HL-60/S4 treated with phorbol 12-myristate 13-acetate at 8.2 ng/mL for 4 days and 3 days (cell line): ENCODE measurements around the gene CRYBA2.

Source experiments
- in situ Hi-C: fragments of 300-500 bp; cut with MboI; formaldehyde crosslinking; loops from 2 replicates; pipeline ENCODE4 v1.15.0; 2022; ENCODE audit warnings: low sequenced_read_pairs

Gene CRYBA2

GRCh38 chr2:219001100-219001576 is 7.9 kb upstream of the CRYBA2 start:
- in situ Hi-C loops = no loop called here

GRCh38 chr2:219000569-219000960 is 7.3 kb upstream of the CRYBA2 start:
- in situ Hi-C loops = no loop called here

DNA sequence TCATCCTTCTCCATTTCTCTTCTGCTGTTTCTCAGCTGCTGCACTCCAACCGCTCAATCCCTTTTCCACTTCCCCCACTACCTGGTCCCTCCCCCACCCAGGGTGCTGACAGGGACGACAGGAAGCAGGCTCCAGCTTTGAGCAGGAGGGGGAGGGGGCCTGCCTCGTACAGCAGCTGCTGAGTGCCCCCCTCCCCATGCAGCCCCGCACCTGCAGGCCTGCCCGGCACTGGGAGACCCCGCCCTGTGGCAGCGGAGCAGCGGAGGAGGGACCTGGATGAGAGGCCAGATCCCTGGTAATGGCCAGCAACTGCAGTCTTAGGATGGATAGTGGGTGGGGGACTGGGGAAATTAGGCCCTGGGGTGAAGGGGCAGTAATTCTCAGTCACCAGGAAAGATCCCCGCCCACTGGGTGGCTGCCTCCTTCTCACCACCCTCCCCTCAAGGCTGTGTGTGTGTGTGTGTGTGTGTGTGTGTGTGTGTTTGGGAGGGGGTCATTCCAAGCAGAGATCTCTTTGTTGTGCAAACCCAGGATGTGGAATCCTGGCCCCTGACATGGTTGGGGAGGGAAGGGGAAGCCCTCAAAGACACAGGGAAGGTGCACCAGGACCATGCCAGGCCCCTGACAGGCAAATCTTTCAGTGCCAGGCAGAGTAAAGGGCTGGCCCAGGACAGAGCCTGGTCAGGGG is 6.8 kb upstream of the CRYBA2 start:
- in situ Hi-C loops = no loop called here

DNA sequence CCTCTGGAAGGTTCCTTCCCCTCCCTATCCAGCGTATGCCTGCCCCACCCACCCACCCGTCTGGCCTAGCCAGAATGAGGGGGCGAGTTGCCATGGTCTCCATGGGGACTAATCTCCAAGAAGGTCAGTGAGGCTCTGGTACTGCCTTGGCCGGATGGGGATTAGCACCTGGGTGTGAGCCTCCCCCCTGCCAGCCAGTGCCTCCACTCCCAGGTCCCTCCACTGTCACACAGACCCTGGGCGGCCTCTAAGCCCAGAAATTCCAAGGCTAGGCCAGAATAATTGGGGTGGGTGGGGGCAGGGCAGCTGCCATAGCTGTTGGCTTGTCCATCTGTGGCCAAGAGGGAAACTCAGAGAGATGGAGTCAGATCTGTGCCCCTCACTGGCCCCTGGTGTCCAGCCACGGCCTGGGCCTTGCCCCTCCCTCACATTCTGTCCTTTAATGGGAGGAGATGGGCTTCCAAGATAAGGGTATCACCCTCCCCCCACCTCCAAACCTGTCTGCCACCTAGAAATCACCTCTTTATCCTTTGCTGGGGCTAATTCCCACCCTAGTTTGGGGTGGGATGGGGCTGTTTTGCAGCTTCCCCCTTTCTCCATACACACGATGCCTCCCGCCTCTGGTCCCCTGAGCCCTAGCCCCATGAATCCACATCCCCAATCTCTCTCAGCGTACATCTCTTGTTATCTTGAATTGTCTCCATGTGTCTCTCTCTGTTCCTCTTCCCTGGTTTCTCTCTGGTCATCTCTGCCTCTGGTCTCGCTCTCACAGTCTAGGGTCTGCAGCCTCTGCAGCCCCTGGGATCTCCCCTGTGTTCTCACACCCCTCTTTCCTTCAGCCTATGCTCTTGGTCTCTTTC is 6.0 kb upstream of the CRYBA2 start:
- in situ Hi-C loops = no loop called here

DNA sequence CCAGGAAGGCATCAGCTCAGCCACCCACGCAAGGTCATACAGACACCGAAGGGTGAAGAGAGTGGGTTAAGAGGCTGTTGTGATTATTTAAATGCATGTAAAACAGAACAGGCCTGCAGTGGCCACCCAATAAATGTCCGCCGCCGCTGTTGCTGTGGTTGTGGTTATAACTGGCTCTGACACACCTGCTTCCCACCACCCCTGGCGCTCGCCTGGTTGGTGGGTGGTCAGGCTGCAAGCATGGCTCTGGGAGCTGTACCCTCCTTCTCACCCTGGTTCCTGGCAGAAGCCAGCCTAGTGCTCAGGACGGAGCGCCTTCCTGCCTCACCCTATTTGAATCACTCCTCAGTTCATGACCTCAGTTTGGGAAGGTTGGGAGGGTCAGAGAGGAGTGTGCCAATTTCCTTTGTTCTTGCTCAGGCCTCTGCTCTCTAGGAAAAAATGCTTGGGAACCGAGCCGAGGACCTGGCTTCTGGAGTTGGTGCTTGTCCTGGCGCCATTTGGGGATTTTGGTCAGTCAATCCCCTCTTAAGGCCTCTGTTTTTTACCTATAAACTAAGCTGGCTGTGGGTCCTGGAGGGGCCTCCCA is 5.3 kb upstream of the CRYBA2 start:
- in situ Hi-C loops = no loop called here

DNA sequence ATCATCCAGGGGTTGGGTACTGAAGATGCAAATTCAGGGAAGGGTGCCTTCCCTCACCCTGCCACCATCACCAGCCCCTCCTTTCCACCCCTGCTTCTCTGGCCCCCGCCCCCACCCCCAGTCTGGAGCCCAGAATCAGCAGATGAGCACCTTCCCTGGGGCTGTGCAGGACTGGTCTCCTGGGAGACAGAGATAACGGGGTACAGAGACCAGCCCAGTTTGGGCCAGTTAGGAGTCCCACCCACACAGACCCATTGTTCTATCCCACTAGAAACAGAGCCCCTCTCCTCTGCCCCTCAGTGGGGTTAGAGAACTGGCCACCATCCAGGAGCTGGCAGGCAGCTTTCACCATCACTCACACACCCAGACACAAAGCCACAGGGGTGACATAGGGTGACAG is 4.5 kb upstream of the CRYBA2 start:
- in situ Hi-C loops = no loop called here

DNA sequence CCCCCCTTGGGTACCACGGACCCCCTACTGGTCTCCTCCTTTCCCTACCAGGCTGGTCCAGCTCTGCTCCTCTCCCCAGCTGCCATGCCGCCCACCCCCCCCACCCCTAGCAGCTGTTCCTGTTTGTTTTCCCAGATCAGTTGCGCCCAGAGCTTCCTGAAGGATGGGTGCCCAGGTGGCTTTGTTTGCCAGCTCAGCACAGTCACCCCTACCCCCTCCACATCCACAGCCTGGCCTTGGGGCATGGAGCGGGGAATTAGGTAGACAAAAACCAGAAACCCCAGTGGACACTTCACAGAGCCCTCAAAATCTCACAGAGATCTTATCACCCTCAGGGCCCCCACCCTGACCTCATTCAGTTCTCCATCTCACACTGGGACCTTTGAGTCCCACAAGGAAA is 3.7 kb upstream of the CRYBA2 start:
- in situ Hi-C loops = no loop called here

- in situ Hi-C loops = no loop called here
Measured at GRCh38 chr2:218995972-218996711, 2.9 kb upstream of the CRYBA2 start.

- in situ Hi-C loops = no loop called here
Measured at GRCh38 chr2:218995561-218995960, 2.3 kb upstream of the CRYBA2 start.

- in situ Hi-C loops = no loop called here
Measured at GRCh38 chr2:218992703-218993344, 398 bp downstream of the CRYBA2 start.

GRCh38 chr2:218992196-218992595 is 1.0 kb downstream of the CRYBA2 start:
- in situ Hi-C loops = no loop called here

DNA sequence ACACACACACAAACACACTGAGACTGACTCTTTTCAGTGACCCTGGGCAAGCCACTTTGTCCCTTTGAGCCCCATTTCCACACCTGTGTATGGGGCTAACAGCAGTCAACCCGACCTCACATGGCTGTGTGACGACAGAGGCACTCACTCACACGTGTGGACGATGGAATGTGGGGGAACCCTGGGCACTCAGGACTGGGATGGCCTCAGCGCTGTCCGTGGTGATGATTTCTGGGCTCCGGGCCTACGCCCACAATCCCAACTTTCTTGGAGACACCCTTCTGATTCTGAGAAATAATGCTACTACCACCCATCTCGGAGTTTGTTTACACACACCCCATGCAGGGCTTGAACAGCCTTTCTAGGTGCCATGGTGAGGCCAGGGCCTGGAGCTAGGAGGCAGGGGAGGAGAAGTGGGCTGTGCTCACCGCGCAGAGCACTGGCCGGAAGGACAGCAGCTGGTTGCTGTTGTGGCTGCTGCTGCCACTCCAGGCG is 1.5 kb downstream of the CRYBA2 start:
- in situ Hi-C loops = no loop called here

GRCh38 chr2:218990612-218991011 is 2.6 kb downstream of the CRYBA2 start:
- in situ Hi-C loops = no loop called here

- in situ Hi-C loops = no loop called here
Measured at GRCh38 chr2:218990052-218990451, 3.2 kb downstream of the CRYBA2 start.

DNA sequence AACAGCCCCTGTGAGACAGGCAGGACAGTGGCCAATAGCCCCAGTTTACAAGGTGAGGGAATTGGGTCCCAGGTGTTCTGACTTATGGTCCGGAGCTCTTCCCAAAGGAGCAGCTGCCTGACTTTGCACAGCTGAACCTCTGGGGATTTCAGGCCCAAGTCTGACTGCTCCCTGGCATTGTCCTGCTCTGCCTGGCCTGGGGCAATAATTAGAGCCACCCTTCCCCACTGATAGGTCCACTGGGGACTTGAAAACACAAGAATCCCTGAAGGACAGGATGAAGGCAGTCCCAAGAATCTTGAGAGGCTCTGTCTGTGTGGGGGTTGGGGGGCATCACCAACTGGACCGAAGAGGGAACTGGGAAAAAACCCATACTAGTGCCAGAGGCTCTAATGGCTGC is 4.6 kb downstream of the CRYBA2 start:
- in situ Hi-C loops = no loop called here

- in situ Hi-C loops = no loop called here
Measured at GRCh38 chr2:218988164-218988563, 5.1 kb downstream of the CRYBA2 start.

- in situ Hi-C loops = no loop called here
Measured at GRCh38 chr2:218986148-218986761, 7.0 kb downstream of the CRYBA2 start.

GRCh38 chr2:218985325-218986091 is 7.7 kb downstream of the CRYBA2 start:
- in situ Hi-C loops = no loop called here

DNA sequence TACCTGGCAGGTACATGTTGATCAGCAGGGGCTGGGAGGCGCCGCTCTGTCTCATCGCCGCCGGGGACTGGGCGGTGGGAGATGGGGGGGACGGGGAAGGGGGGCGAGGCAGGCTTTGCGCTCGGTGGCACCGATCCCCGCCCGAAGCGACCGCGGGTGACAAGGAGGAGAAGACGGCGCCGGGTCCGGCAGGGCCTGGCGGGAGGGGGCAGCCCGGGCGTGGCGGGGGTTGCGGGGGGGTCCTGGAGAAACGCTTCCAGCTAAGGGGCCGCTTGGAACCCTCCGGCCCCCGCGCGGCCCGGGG is 8.2 kb downstream of the CRYBA2 start, which contains the start of gene FEV:
FEV (minus strand) TSS at position 164 of the 304 bp plus-strand sequence; CDS start at position 55, 109 bp downstream.
- in situ Hi-C loops = no loop called here
